HepG2 (cell line): ENCODE measurements around the gene HRG. TPM values are rescaled to one million over a fixed set of nuclear protein-coding genes. Genes with fewer than 3 reads are reported as not detected.
"Not testable (repeated sequence)": the region's sequence is repeated elsewhere in the genome, so short reads cannot be mapped to it uniquely, and the experiment has no call there.

Source experiments
- ATAC-seq: fragments of 200-7000 bp; cut with Tn5 transposase; 3 replicates; pipeline ENCODE4 v1.9.1; 2020; ENCODE audit warnings: mild to moderate bottlenecking, moderate library complexity
- BruUV-seq: library from RNA; stranded (reverse); fragments of 400-500 nt; replicated peaks from 2 replicates; lab custom pipeline; 2021; lab: Mats Ljungman, UMichigan
- CTCF ChIA-PET: fragments of 300-600 bp; formaldehyde crosslinking; extraction: SDS; loops from one replicate; lab custom pipeline; 2021; ENCODE audit warnings: low total read pairs, inconsistent platforms, low intra/inter-chr PET ratio; lab: Yijun Ruan, JAX
- POLR2A ChIA-PET: fragments of 350-600 bp; sonication (Branson Sonifier 250); formaldehyde crosslinking; loops from one replicate; lab custom pipeline; 2020; ENCODE audit warnings: antibody characterized with exemption, inconsistent platforms; lab: Yijun Ruan, JAX
- DNase-seq: peaks from one replicate; pipeline ENCODE4 v3.0.0-alpha.2; 2015; ENCODE audit warnings: low spot score
- FAIRE-seq: peaks from 3 replicates; lab custom pipeline; 2011; peaks lifted over from hg19 to GRCh38; lab: Jason Lieb, UNC
- H2AFZ ChIP-seq: one replicate; pipeline ENCODE4 v1.6.1; 2011; ENCODE audit warnings: low read length, inconsistent platforms
- H3K27ac ChIP-seq: fragments of 300-600 bp; 3 replicates; pipeline ENCODE4 v1.8.0; 2011; ENCODE audit warnings: mixed run types, mild to moderate bottlenecking, mixed read lengths, low read length, inconsistent platforms; ENCODE audit not compliant: insufficient read depth; ENCODE audit errors: extremely low read length
- H3K27me3 ChIP-seq, 2 experiments: fragments of 200-600 bp in 1 of 2; 2 replicates in 1 of 2; 3 replicates in 1 of 2; pipeline versions ENCODE4 v1.6.0 to v1.8.0; 2011; ENCODE audit warnings: low read length in 2 of 2, mild to moderate bottlenecking in 2 of 2, moderate library complexity in 2 of 2, inconsistent platforms in 1 of 2; ENCODE audit not compliant: insufficient read depth in 2 of 2, control insufficient read depth in 1 of 2
- H3K36me3 ChIP-seq, 2 experiments: fragments of 200-600 bp in 1 of 2; replicated peaks in 1 of 2; 2 replicates in 1 of 2; 3 replicates in 1 of 2; pipeline versions ENCODE4 v1.5.1 to v1.8.0; 2011; ENCODE audit warnings: low read length in 2 of 2, inconsistent platforms in 1 of 2; ENCODE audit not compliant: insufficient read depth in 2 of 2, control insufficient read depth in 1 of 2
- H3K4me1 ChIP-seq: 2 replicates; pipeline ENCODE4 v1.5.1; 2012; ENCODE audit warnings: low read length, inconsistent platforms; ENCODE audit not compliant: insufficient read depth
- H3K4me2 ChIP-seq: 2 replicates; pipeline ENCODE4 v1.6.0; 2011; ENCODE audit warnings: low read depth, low read length, inconsistent platforms
- H3K4me3 ChIP-seq, 3 experiments: fragments of 200-600 bp in 1 of 3; sonication (generic), shearing (Covaris generic) in 1 of 3; replicated peaks in 1 of 3; 2 replicates each; pipeline ENCODE4 v1.5.1; 2011 to 2016; ENCODE audit warnings: low read length in 3 of 3, inconsistent platforms in 2 of 3, low read depth in 2 of 3, mild to moderate bottlenecking in 2 of 3, control low read depth in 1 of 3, mixed read lengths in 1 of 3; ENCODE audit not compliant: insufficient read depth in 1 of 3
- H3K79me2 ChIP-seq: one replicate; pipeline ENCODE4 v1.6.1; 2011; ENCODE audit warnings: low read length, inconsistent platforms; ENCODE audit not compliant: insufficient read depth
- H3K9ac ChIP-seq: 2 replicates; pipeline ENCODE4 v1.6.0; 2011; ENCODE audit warnings: mild to moderate bottlenecking, low read depth, low read length, inconsistent platforms; ENCODE audit not compliant: insufficient read depth
- H3K9me3 ChIP-seq: 2 replicates; pipeline ENCODE4 v1.5.1; 2012; ENCODE audit warnings: mild to moderate bottlenecking, low read length
- H4K20me1 ChIP-seq: 2 replicates; pipeline ENCODE4 v1.6.0; 2011; ENCODE audit warnings: inconsistent platforms, mild to moderate bottlenecking, low read length, moderate library complexity; ENCODE audit not compliant: insufficient read depth
- CREB1 ChIP-seq, 2 experiments: fragments of 450-650 bp in 1 of 2; IDR thresholded peaks; 2 replicates each; pipeline ENCODE4 v1.6.1; 2016 to 2017; ENCODE audit warnings: control low read depth in 1 of 2, mild to moderate bottlenecking in 1 of 2, missing compliant biosample characterization in 1 of 2, missing genetic modification characterization in 1 of 2
- HNF4A ChIP-seq: sonication (generic); formaldehyde crosslinking; IDR thresholded peaks from 2 replicates; pipeline ENCODE4 v1.4.0; 2020; ENCODE audit warnings: missing genetic modification reagents
- PAF1 ChIP-seq: IDR thresholded peaks from 2 replicates; pipeline ENCODE4 v1.6.1; 2016; ENCODE audit warnings: missing genetic modification reagents, missing compliant biosample characterization
- PHF5A ChIP-seq: IDR thresholded peaks from one replicate; pipeline ENCODE4 v1.6.1; 2018; ENCODE audit warnings: low read depth, missing genetic modification reagents; ENCODE audit not compliant: unreplicated experiment
- POLR2AphosphoS5 ChIP-seq: IDR thresholded peaks from 2 replicates; pipeline ENCODE4 v1.6.1; 2012; ENCODE audit warnings: low read depth, low read length
- TCF7L2 ChIP-seq: IDR thresholded peaks from 2 replicates; pipeline ENCODE4 v1.6.1; 2011; ENCODE audit warnings: mild to moderate bottlenecking, low read depth, low read length, moderate library complexity
- TOPORS ChIP-seq: sonication (generic); formaldehyde crosslinking; IDR thresholded peaks from 2 replicates; pipeline ENCODE4 v1.8.0; 2023; ENCODE audit warnings: mild to moderate bottlenecking, missing genetic modification reagents
- ZBTB20 ChIP-seq: sonication (generic); formaldehyde crosslinking; IDR thresholded peaks from 2 replicates; pipeline ENCODE4 v1.8.1; 2023; ENCODE audit warnings: missing genetic modification reagents, low read depth, mild to moderate bottlenecking, borderline replicate concordance
- ZFP82 ChIP-seq: sonication (generic); formaldehyde crosslinking; IDR thresholded peaks from 2 replicates; pipeline ENCODE4 v1.5.1; 2020; ENCODE audit warnings: mild to moderate bottlenecking, missing genetic modification reagents, borderline replicate concordance
- ZMYM4 ChIP-seq: sonication (generic); formaldehyde crosslinking; IDR thresholded peaks from 2 replicates; pipeline ENCODE4 v1.8.1; 2023; ENCODE audit warnings: mild to moderate bottlenecking, missing genetic modification reagents
- ZNF138 ChIP-seq: sonication (generic); formaldehyde crosslinking; IDR thresholded peaks from 2 replicates; pipeline ENCODE4 v1.5.0; 2020; ENCODE audit warnings: mild to moderate bottlenecking, low read depth, missing genetic modification reagents
- ZNF350 ChIP-seq: sonication (generic); formaldehyde crosslinking; IDR thresholded peaks from 2 replicates; pipeline ENCODE4 v1.4.0; 2020; ENCODE audit warnings: mild to moderate bottlenecking, low read depth, missing genetic modification reagents, borderline replicate concordance
- WGBS: methylation state at CpG from one replicate; pipeline ENCODE4 v1.1.6; 2017; ENCODE audit warnings: low lambda C conversion rate; 5-methylcytosine and 5-hydroxymethylcytosine counted together
- in situ Hi-C: cut with HindIII; loops from 2 replicates; pipeline ENCODE4 v1.10.0; 2017; ENCODE audit warnings: low pct_unique_long_range_greater_than_20kb; ENCODE audit not compliant: extremely low pct_ligation_motif_present
- intact Hi-C: fragments of 100-400 bp; cut with micrococcal nuclease; formaldehyde crosslinking; loops from one replicate; pipeline ENCODE4 v1.10.0; 2022; ENCODE audit not compliant: unreplicated experiment
- polyA plus RNA-seq, 8 experiments: library from polyadenylated mRNA; depleted of rRNA in 3 of 8; stranded (reverse) in 7 of 8; unstranded in 1 of 8; fragments of >200 nt; fragmentation: Illumina TruSeq in 4 of 8; extraction: Trizol in 4 of 8; gene quantifications; 2 replicates each; pipeline versions ENCODE4 v1.2.1 to v1.2.3, GENCODE V29; 2011 to 2016; ENCODE audit warnings: low read depth in 4 of 8, missing spikeins in 1 of 8, mixed read lengths in 1 of 8; ENCODE audit not compliant: insufficient read depth in 1 of 8
- total RNA-seq, 5 experiments: library from RNA; depleted of rRNA; stranded (reverse); fragments of >200 nt; fragmentation: Illumina TruSeq; extraction: Trizol; gene quantifications; 2 replicates each; pipeline ENCODE4 v1.2.3, GENCODE V29; 2016; ENCODE audit warnings: low read depth in 1 of 5
- TF ChIP-seq, protein P1 (sequence below): sonication (generic); formaldehyde crosslinking; IDR thresholded peaks from 2 replicates; pipeline ENCODE4 v1.4.0; 2020; ENCODE audit warnings: low read depth, missing genetic modification reagents
- TF ChIP-seq, protein P2 (sequence below): sonication (generic); formaldehyde crosslinking; IDR thresholded peaks from 2 replicates; pipeline ENCODE4 v1.4.0; 2020; ENCODE audit warnings: mild to moderate bottlenecking, missing genetic modification reagents, borderline replicate concordance

HRG gene
- total and polyA plus RNA-seq, 2 of the 13 experiments (the other 11 are each of a cell fraction or from before 2014, with no cell fraction given), result 0.09 to 0.11 TPM

DNA sequence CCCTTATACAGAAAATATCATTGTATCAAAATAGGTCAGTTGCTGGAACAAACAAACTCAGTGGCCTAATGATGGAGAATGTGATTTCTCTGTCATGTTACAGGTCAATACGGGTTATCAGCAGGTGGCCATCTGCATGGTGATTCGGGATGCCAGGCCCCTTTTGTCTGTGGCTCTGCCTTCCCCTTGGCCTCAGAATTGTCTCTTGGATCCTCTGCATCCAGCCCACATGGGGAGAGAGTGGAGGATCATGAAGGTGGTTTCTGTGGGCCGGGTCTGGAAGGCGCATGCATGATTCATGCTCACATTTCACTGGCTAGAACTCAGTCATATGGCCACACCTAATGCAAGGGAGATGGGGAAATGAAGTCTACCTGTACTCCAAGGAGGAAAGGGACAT lies 44.9 kb downstream of the HRG start:
- H3K27ac ChIP-seq, H3K4me2 ChIP-seq, H3K79me2 ChIP-seq, H4K20me1 ChIP-seq, DNase-seq, ATAC-seq, H3K9me3 ChIP-seq, POLR2A ChIA-PET, intact Hi-C loops, FAIRE-seq, in situ Hi-C loops, H3K36me3 ChIP-seq, H3K27me3 ChIP-seq, BruUV-seq, H3K9ac ChIP-seq, H3K4me3 ChIP-seq, H3K4me1 ChIP-seq, CTCF ChIA-PET, H2AFZ ChIP-seq: not testable (repeated sequence)
- 29% methylated on average over 4 of the region's 4 CpGs for WGBS

DNA sequence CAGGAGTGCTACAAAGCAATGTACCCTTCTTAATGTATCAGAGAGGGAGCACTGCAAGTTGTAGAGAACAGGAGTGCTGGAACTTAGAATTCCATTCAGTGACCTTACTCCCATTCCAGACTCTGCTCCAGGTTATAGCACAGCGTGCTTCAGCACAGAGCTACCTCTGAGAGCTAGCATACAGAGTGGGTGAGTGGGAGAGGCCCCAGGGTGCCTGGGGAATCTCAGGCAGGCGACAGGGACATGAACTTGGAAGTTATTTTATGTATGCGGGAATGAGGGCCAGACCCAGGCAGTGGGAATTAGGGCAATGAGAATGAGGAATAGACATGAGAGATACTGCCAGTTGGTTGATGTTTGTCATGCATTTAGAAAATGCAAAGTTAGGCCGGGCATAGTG lies 47.7 kb downstream of the HRG start:
- H3K9me3 ChIP-seq, result no peaks in the 10 kb centered on the region
- no peak for TF ChIP-seq ZNF138 (CRISPR knock-in tag)
- TF ChIP-seq PHF5A (CRISPR knock-in tag), result no peak
- no peak for TF ChIP-seq ZFP82 (CRISPR knock-in tag)
- TF ChIP-seq ZBTB20, result no peak
- TF ChIP-seq TCF7L2, result no peak
- no peak for TF ChIP-seq POLR2AphosphoS5
- TF ChIP-seq, protein P1, sequence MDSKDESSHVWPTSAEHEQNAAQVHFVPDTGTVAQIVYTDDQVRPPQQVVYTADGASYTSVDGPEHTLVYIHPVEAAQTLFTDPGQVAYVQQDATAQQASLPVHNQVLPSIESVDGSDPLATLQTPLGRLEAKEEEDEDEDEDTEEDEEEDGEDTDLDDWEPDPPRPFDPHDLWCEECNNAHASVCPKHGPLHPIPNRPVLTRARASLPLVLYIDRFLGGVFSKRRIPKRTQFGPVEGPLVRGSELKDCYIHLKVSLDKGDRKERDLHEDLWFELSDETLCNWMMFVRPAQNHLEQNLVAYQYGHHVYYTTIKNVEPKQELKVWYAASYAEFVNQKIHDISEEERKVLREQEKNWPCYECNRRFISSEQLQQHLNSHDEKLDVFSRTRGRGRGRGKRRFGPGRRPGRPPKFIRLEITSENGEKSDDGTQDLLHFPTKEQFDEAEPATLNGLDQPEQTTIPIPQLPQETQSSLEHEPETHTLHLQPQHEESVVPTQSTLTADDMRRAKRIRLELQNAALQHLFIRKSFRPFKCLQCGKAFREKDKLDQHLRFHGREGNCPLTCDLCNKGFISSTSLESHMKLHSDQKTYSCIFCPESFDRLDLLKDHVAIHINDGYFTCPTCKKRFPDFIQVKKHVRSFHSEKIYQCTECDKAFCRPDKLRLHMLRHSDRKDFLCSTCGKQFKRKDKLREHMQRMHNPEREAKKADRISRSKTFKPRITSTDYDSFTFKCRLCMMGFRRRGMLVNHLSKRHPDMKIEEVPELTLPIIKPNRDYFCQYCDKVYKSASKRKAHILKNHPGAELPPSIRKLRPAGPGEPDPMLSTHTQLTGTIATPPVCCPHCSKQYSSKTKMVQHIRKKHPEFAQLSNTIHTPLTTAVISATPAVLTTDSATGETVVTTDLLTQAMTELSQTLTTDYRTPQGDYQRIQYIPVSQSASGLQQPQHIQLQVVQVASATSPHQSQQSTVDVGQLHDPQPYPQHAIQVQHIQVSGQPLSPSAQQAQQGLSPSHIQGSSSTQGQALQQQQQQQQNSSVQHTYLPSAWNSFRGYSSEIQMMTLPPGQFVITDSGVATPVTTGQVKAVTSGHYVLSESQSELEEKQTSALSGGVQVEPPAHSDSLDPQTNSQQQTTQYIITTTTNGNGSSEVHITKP, result no peak
- no peak for TF ChIP-seq TOPORS
- no peak for TF ChIP-seq PAF1 (CRISPR knock-in tag)
- no peak for TF ChIP-seq ZNF350 (CRISPR knock-in tag)
- no peak for TF ChIP-seq HNF4A (CRISPR knock-in tag)
- TF ChIP-seq, protein P2, sequence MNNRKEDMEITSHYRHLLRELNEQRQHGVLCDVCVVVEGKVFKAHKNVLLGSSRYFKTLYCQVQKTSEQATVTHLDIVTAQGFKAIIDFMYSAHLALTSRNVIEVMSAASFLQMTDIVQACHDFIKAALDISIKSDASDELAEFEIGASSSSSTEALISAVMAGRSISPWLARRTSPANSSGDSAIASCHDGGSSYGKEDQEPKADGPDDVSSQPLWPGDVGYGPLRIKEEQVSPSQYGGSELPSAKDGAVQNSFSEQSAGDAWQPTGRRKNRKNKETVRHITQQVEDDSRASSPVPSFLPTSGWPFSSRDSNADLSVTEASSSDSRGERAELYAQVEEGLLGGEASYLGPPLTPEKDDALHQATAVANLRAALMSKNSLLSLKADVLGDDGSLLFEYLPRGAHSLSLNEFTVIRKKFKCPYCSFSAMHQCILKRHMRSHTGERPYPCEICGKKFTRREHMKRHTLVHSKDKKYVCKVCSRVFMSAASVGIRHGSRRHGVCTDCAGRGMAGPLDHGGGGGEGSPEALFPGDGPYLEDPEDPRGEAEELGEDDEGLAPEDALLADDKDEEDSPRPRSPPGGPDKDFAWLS (CRISPR knock-in tag), result no peak
- no peak for TF ChIP-seq ZMYM4 (CRISPR knock-in tag)
- no peak for TF ChIP-seq CREB1 (IDR thresholded peaks at IDR 0.05)
- TF ChIP-seq CREB1 (CRISPR knock-in tag; IDR thresholded peaks at IDR 0.05), result no peak

More for the DNA sequence above, 47.7 kb downstream of the HRG start:
- BruUV-seq, result no TSS peak
- CTCF ChIA-PET, result no interaction called here
- Histone ChIP-seq H2AFZ (no peak overlapping the region), H3K27ac (no peak overlapping the region), H3K4me2 (no peak overlapping the region), H3K4me3 (no peak overlapping the region), H4K20me1 (no peaks in the 10 kb centered on the region), H3K9ac (no peak overlapping the region), H3K36me3 (no peaks in the 10 kb centered on the region), H3K79me2 (no peaks in the 10 kb centered on the region), H3K27me3 (peaks cover 0 to 4% of the 10 kb centered on the region in 2 experiments; a peak in 2 of 5 replicates), H3K4me1 (peaks cover 22% of the 10 kb centered on the region)
- POLR2A ChIA-PET, result no interaction called here
- WGBS, result 24% methylated on average over 4 of the region's 4 CpGs
- in situ Hi-C loops, result no loop called here
- ATAC-seq, result no peak
- DNase-seq, result no peak
- intact Hi-C loops, result no loop called here
- no peak for FAIRE-seq
